H1 (cell line): ENCODE measurements around the gene NF1. TPM values are rescaled to one million over a fixed set of nuclear protein-coding genes. Genes with fewer than 3 reads are reported as not detected.

Source experiments
- CTCF ChIA-PET: fragments of 300-600 bp; sonication (Branson Sonifier 250); formaldehyde crosslinking; loops from one replicate; lab custom pipeline; 2021; ENCODE audit not compliant: partially characterized antibody; lab: Charles Lee
- POLR2A ChIA-PET: fragments of 300-600 bp; sonication (Branson Sonifier 250); formaldehyde crosslinking; loops from one replicate; lab custom pipeline; 2021; ENCODE audit warnings: inconsistent platforms; ENCODE audit not compliant: partially characterized antibody; lab: Charles Lee
- DNase-seq, 2 experiments: peaks; one replicate each; pipeline versions ENCODE4 v3.0.0 to v3.0.0-alpha.2; 2010 to 2022; ENCODE audit warnings: low spot score in 2 of 2, low read depth in 1 of 2, mixed read lengths in 1 of 2
- FAIRE-seq: peaks from 2 replicates; lab custom pipeline; 2011; peaks lifted over from hg19 to GRCh38; lab: Jason Lieb, UNC
- H2AFZ ChIP-seq: 2 replicates; pipeline ENCODE4 v1.8.1; 2012; ENCODE audit warnings: low read length, inconsistent platforms
- H2AK5ac ChIP-seq: 2 replicates; pipeline ENCODE4 v1.6.1; 2013; ENCODE audit warnings: low read depth, low read length
- H2BK120ac ChIP-seq: replicated peaks from 2 replicates; pipeline ENCODE3; 2013; ENCODE audit warnings: low read depth, low read length, inconsistent platforms
- H2BK12ac ChIP-seq: 2 replicates; pipeline ENCODE4 v1.6.1; 2013; ENCODE audit warnings: low read depth, low read length
- H2BK15ac ChIP-seq: 2 replicates; pipeline ENCODE4 v1.6.1; 2013; ENCODE audit warnings: low read length
- H2BK20ac ChIP-seq: 2 replicates; pipeline ENCODE4 v1.6.1; 2013; ENCODE audit warnings: low read length
- H2BK5ac ChIP-seq: 2 replicates; pipeline ENCODE4 v1.6.1; 2013; ENCODE audit warnings: low read depth, low read length
- H3K14ac ChIP-seq: 2 replicates; pipeline ENCODE4 v1.6.1; 2013; ENCODE audit warnings: inconsistent platforms; ENCODE audit not compliant: insufficient read length
- H3K18ac ChIP-seq: 2 replicates; pipeline ENCODE4 v1.6.1; 2013; ENCODE audit warnings: low read length; ENCODE audit errors: extremely low read depth
- H3K23ac ChIP-seq: 2 replicates; pipeline ENCODE4 v1.6.1; 2013; ENCODE audit warnings: inconsistent platforms; ENCODE audit not compliant: insufficient read length
- H3K23me2 ChIP-seq: 2 replicates; pipeline ENCODE4 v1.6.1; 2013; ENCODE audit warnings: low read depth, low read length
- H3K27ac ChIP-seq: 2 replicates; pipeline ENCODE4 v1.6.1; 2011; ENCODE audit warnings: low read depth, low read length, inconsistent platforms
- H3K27me3 ChIP-seq, 4 experiments: replicated peaks in 1 of 4; 1 replicate in 1 of 4; 2 replicates in 3 of 4; pipeline versions ENCODE4 v1.6.1 to v1.8.1; 2011 to 2013; ENCODE audit warnings: low read length in 3 of 4, mild to moderate bottlenecking in 3 of 4, inconsistent platforms in 2 of 4, mixed read lengths in 2 of 4, moderate library complexity in 1 of 4; ENCODE audit not compliant: control insufficient read depth in 3 of 4, insufficient read depth in 3 of 4; ENCODE audit errors: extremely low read depth in 1 of 4
- H3K36me3 ChIP-seq, 4 experiments: 2 replicates each; pipeline versions ENCODE4 v1.6.1 to v1.8.1; 2011 to 2013; ENCODE audit warnings: mild to moderate bottlenecking in 4 of 4, low read length in 3 of 4, moderate library complexity in 2 of 4, control low read depth in 1 of 4, inconsistent platforms in 1 of 4; ENCODE audit not compliant: insufficient read depth in 4 of 4, control insufficient read depth in 2 of 4
- H3K4ac ChIP-seq: replicated peaks from 2 replicates; pipeline ENCODE3; 2013; ENCODE audit warnings: low read length, low read depth, mixed read lengths, inconsistent platforms; ENCODE audit not compliant: insufficient read length
- H3K4me1 ChIP-seq, 4 experiments: replicated peaks in 1 of 4; 1 replicate in 1 of 4; 2 replicates in 3 of 4; pipeline versions ENCODE4 v1.6.1 to v1.8.1; 2011 to 2013; ENCODE audit warnings: low read length in 3 of 4, inconsistent platforms in 2 of 4, mixed read lengths in 1 of 4; ENCODE audit not compliant: insufficient read depth in 4 of 4, control insufficient read depth in 3 of 4
- H3K4me2 ChIP-seq, 2 experiments: 2 replicates each; pipeline versions ENCODE4 v1.6.1 to v1.8.1; 2011 to 2013; ENCODE audit warnings: low read depth in 2 of 2, low read length in 2 of 2, control low read depth in 1 of 2, inconsistent platforms in 1 of 2, mild to moderate bottlenecking in 1 of 2; ENCODE audit not compliant: insufficient read depth in 1 of 2
- H3K4me3 ChIP-seq, 4 experiments: fragments of 200-600, 300-600 bp in 1 of 4; sonication (generic), shearing (Covaris generic), sonication (Bioruptor Twin) in 1 of 4; 2 replicates each; pipeline versions ENCODE4 v1.5.1 to v1.8.1; 2011 to 2016; ENCODE audit warnings: low read length in 4 of 4, low read depth in 3 of 4, control low read depth in 2 of 4, inconsistent platforms in 2 of 4, mild to moderate bottlenecking in 2 of 4, mixed read lengths in 1 of 4, moderate library complexity in 1 of 4; ENCODE audit not compliant: insufficient read depth in 2 of 4; ENCODE audit errors: extremely low read depth in 1 of 4
- H3K56ac ChIP-seq: replicated peaks from 2 replicates; pipeline ENCODE3; 2013; ENCODE audit warnings: low read depth, mild to moderate bottlenecking, mixed read lengths, low read length, inconsistent platforms; ENCODE audit not compliant: insufficient read length
- H3K79me1 ChIP-seq: 2 replicates; pipeline ENCODE4 v1.6.1; 2013; ENCODE audit warnings: low read depth, low read length, control low read depth
- H3K79me2 ChIP-seq, 2 experiments: 2 replicates each; pipeline versions ENCODE4 v1.6.1 to v1.8.1; 2012 to 2013; ENCODE audit warnings: low read length in 2 of 2, mild to moderate bottlenecking in 2 of 2, inconsistent platforms in 1 of 2; ENCODE audit not compliant: insufficient read depth in 2 of 2, control insufficient read depth in 1 of 2
- H3K9ac ChIP-seq, 4 experiments: replicated peaks in 1 of 4; 1 replicate in 1 of 4; 2 replicates in 3 of 4; pipeline versions ENCODE4 v1.6.1 to v1.8.1; 2011 to 2013; ENCODE audit warnings: low read depth in 3 of 4, low read length in 3 of 4, control low read depth in 2 of 4, mild to moderate bottlenecking in 2 of 4, moderate library complexity in 2 of 4, inconsistent platforms in 1 of 4; ENCODE audit errors: extremely low read depth in 1 of 4
- H3K9me3 ChIP-seq, 2 experiments: 2 replicates each; pipeline versions ENCODE4 v1.6.1 to v1.8.1; 2012 to 2013; ENCODE audit warnings: mild to moderate bottlenecking in 2 of 2, moderate library complexity in 2 of 2, control low read depth in 1 of 2, inconsistent platforms in 1 of 2, low read depth in 1 of 2, low read length in 1 of 2, mixed read lengths in 1 of 2; ENCODE audit not compliant: insufficient read depth in 2 of 2
- H4K20me1 ChIP-seq, 2 experiments: replicated peaks in 1 of 2; 2 replicates each; pipeline versions ENCODE3 to v1.8.1; 2011 to 2013; ENCODE audit warnings: inconsistent platforms in 2 of 2, low read length in 2 of 2, mild to moderate bottlenecking in 1 of 2; ENCODE audit not compliant: insufficient read depth in 2 of 2, control insufficient read depth in 1 of 2
- H4K5ac ChIP-seq: 2 replicates; pipeline ENCODE4 v1.6.1; 2013; ENCODE audit warnings: low read length, low read depth, mixed read lengths, inconsistent platforms; ENCODE audit not compliant: insufficient read length
- H4K8ac ChIP-seq: 2 replicates; pipeline ENCODE4 v1.8.0; 2013; ENCODE audit warnings: mild to moderate bottlenecking, moderate library complexity, low read length, inconsistent platforms; ENCODE audit not compliant: insufficient read depth; ENCODE audit errors: extremely low read depth
- H4K91ac ChIP-seq: replicated peaks from 2 replicates; pipeline ENCODE3; 2013; ENCODE audit warnings: low read length, mixed read lengths, inconsistent platforms; ENCODE audit not compliant: insufficient read length
- CHD2 ChIP-seq: IDR thresholded peaks from 2 replicates; pipeline ENCODE4 v1.6.1; 2012; ENCODE audit warnings: low read length, improper control_type of control experiment
- CTBP2 ChIP-seq: IDR thresholded peaks from 2 replicates; pipeline ENCODE4 v1.7.0; 2011; ENCODE audit warnings: borderline replicate concordance, mild to moderate bottlenecking, moderate library complexity, mixed read lengths, low read length; ENCODE audit not compliant: insufficient read depth, insufficient read length
- HDAC2 ChIP-seq, 2 experiments: fragments of 300-600 bp in 1 of 2; sonication (generic) in 1 of 2; IDR thresholded peaks; 2 replicates each; pipeline ENCODE4 v1.6.1; 2011 to 2012; ENCODE audit warnings: low read depth in 2 of 2, low read length in 2 of 2, mild to moderate bottlenecking in 2 of 2, moderate library complexity in 2 of 2, borderline replicate concordance in 1 of 2, inconsistent platforms in 1 of 2
- KDM5A ChIP-seq: fragments of 200-600 bp; IDR thresholded peaks from 2 replicates; pipeline ENCODE4 v1.7.1; 2012; ENCODE audit warnings: mild to moderate bottlenecking, low read length, inconsistent platforms, mixed read lengths
- PHF8 ChIP-seq: fragments of 200-600 bp; sonication (generic); conservative IDR thresholded peaks from 2 replicates; pipeline ENCODE4 v1.7.1; 2012; ENCODE audit warnings: low read depth, mild to moderate bottlenecking, inconsistent platforms, low read length, moderate library complexity
- POLR2AphosphoS5 ChIP-seq: IDR thresholded peaks from 2 replicates; pipeline ENCODE4 v1.6.1; 2011; ENCODE audit warnings: low read depth, low read length
- RNF2 ChIP-seq: fragments of 200-900, 300-1000 bp; sonication (generic); IDR thresholded peaks from 2 replicates; pipeline ENCODE4 v1.7.1; 2016; ENCODE audit warnings: borderline replicate concordance, low read depth, mild to moderate bottlenecking, antibody characterized with exemption, low read length; ENCODE audit not compliant: poor library complexity, severe bottlenecking; ENCODE audit errors: missing control alignments
- RXRA ChIP-seq: IDR thresholded peaks from 2 replicates; pipeline ENCODE4 v1.6.1; 2011; ENCODE audit warnings: low read depth, mild to moderate bottlenecking, low read length, moderate library complexity; ENCODE audit not compliant: insufficient read depth
- SAP30 ChIP-seq: fragments of 300-600 bp; sonication (generic); IDR thresholded peaks from 2 replicates; pipeline ENCODE4 v1.7.1; 2012; ENCODE audit warnings: low read length, moderate library complexity, mild to moderate bottlenecking, inconsistent platforms; ENCODE audit not compliant: insufficient read depth, insufficient replicate concordance
- SIRT6 ChIP-seq: IDR thresholded peaks from one replicate; pipeline ENCODE4 v1.7.1; 2012; ENCODE audit warnings: low read length, inconsistent platforms
- SP1 ChIP-seq: IDR thresholded peaks from 2 replicates; pipeline ENCODE4 v1.6.1; 2011; ENCODE audit warnings: low read depth, low read length
- TBP ChIP-seq: IDR thresholded peaks from 2 replicates; pipeline ENCODE4 v1.6.1; 2011; ENCODE audit warnings: low read depth, low read length, improper control_type of control experiment
- WGBS, 2 experiments: shearing (Covaris generic) in 1 of 2; methylation state at CpG; one replicate each; pipeline versions ENCODE4 v1.1.6 to v1.1.7; 2013 to 2015; ENCODE audit warnings: low lambda C conversion rate in 2 of 2, mixed read lengths in 2 of 2, inconsistent platforms in 1 of 2, low coverage in 1 of 2, missing lambda C conversion rate in 1 of 2; ENCODE audit not compliant: insufficient replicate concordance in 2 of 2, insufficient coverage in 1 of 2, insufficient read length in 1 of 2; ENCODE audit errors: extremely low coverage in 1 of 2, missing lambda C conversion rate in 1 of 2; 5-methylcytosine and 5-hydroxymethylcytosine counted together
- polyA plus RNA-seq, 7 experiments: library from polyadenylated mRNA; depleted of rRNA in 3 of 7; stranded (reverse) in 5 of 7; unstranded in 2 of 7; fragments of >200 nt in 5 of 7; fragments of 200-250 nt in 2 of 7; gene quantifications; 1 replicate in 5 of 7; 2 replicates in 1 of 7; 4 replicates in 1 of 7; pipeline versions ENCODE4 v1.2.1 to v1.2.3, GENCODE V29; 2011 to 2013; ENCODE audit warnings: missing spikeins in 2 of 7, mixed read lengths in 2 of 7
- total RNA-seq: library from RNA; stranded (reverse); fragmentation: NEBNext Ultra II Directional; extraction: Animal tissue kit (Norgen Biotek cat#: 25700); gene quantifications from 2 replicates; pipeline ENCODE4 v1.2.1, GENCODE V29; 2021

Gene NF1
- total and polyA plus RNA-seq, 2 of the 8 experiments (the other 6 are each of a cell fraction or from before 2014, with no cell fraction given), result 19.3 to 29.6 TPM

- CTCF ChIA-PET, result interaction anchor here (1.2 to 2.4 kb wide), 2 partner anchors 15 to 164 kb away, joined by 3 to 9 read pairs; no protein-coding TSS in a partner anchor
- no peak overlapping the region for H4K5ac ChIP-seq
- no peak overlapping the region for H3K4me2 ChIP-seq
- POLR2A ChIA-PET, result no interaction called here
- no peak overlapping the region for H2BK20ac ChIP-seq
- no peaks in the 10 kb centered on the region for H3K79me1 ChIP-seq
- no peak overlapping the region for H3K56ac ChIP-seq
- no peak overlapping the region for H3K9ac ChIP-seq
- H3K18ac ChIP-seq, result no peak overlapping the region
- H3K4me1 ChIP-seq, result no peaks in the 10 kb centered on the region
- no peak overlapping the region for H3K14ac ChIP-seq
- no peak for FAIRE-seq
- DNase-seq, result no peak
- H3K23ac ChIP-seq, result no peak overlapping the region
- H2BK5ac ChIP-seq, result no peak overlapping the region
- H4K20me1 ChIP-seq, result no peaks in the 10 kb centered on the region
- no peaks in the 10 kb centered on the region for H3K36me3 ChIP-seq
- no peaks in the 10 kb centered on the region for H3K9me3 ChIP-seq
- H2BK15ac ChIP-seq, result no peak overlapping the region
- no peak overlapping the region for H2AFZ ChIP-seq
- no peak overlapping the region for H3K4me3 ChIP-seq
- H3K27ac ChIP-seq, result no peak overlapping the region
- no peak overlapping the region for H3K4ac ChIP-seq
- no peak overlapping the region for H2BK12ac ChIP-seq
- no peaks in the 10 kb centered on the region for H3K79me2 ChIP-seq
- no peak overlapping the region for H2AK5ac ChIP-seq
- no peak overlapping the region for H4K91ac ChIP-seq
- H3K27me3 ChIP-seq, result no peaks in the 10 kb centered on the region
- H4K8ac ChIP-seq, result no peak overlapping the region
- no peaks in the 10 kb centered on the region; the same call in 1 of the 2 replicates for H3K23me2 ChIP-seq
- 87% methylated on average over 1 of the region's 1 CpG; no CpG with 5 or more reads in 1 of the 2 experiments for WGBS, 2 experiments
- no peak overlapping the region for H2BK120ac ChIP-seq
- TF ChIP-seq CHD2 (no peak), SP1 (no peak), PHF8 (no peak), HDAC2 (IDR thresholded peaks at IDR 0.05; ENCODE audit: borderline replicate concordance in 1 of 2, low read depth in 2 of 2, low read length in 2 of 2) (no peak), SIRT6 (no peak), KDM5A (no peak), RXRA (no peak), SAP30 (no peak), RNF2 (no peak), CTBP2 (no peak), POLR2AphosphoS5 (no peak), TBP (no peak)
Observed at GRCh38 chr17:31251105-31251969, 156.6 kb downstream of the NF1 start.
